PFSK-1 (cell line): ENCODE results near the gene SNAPC1.

ENCODE experiments used
- FOXP2 ChIP-seq: optimal IDR thresholded peaks from 2 replicates; pipeline ENCODE3; 2011; ENCODE audit warnings: borderline replicate concordance, control low read depth, inconsistent platforms; ENCODE audit not compliant: insufficient read depth; ENCODE audit errors: extremely low read length, extremely low read depth
- POLR2AphosphoS5 ChIP-seq: IDR thresholded peaks from 2 replicates; pipeline ENCODE4 v1.6.1; 2012; ENCODE audit warnings: low read depth, mild to moderate bottlenecking, control low read depth, low read length, moderate library complexity
- REST ChIP-seq, 2 experiments: IDR thresholded peaks; 2 replicates each; pipeline versions ENCODE4 v1.6.1 to v1.8.0; 2011 to 2012; ENCODE audit warnings: low read depth in 2 of 2, low read length in 2 of 2, control low read depth in 1 of 2, inconsistent platforms in 1 of 2, mild to moderate bottlenecking in 1 of 2, moderate library complexity in 1 of 2; ENCODE audit not compliant: insufficient read depth in 1 of 2
- SIN3A ChIP-seq: IDR thresholded peaks from 2 replicates; pipeline ENCODE4 v1.6.1; 2012; ENCODE audit warnings: mild to moderate bottlenecking, low read length, moderate library complexity, borderline replicate concordance; ENCODE audit not compliant: insufficient read depth
- TAF1 ChIP-seq: IDR thresholded peaks from 2 replicates; pipeline ENCODE4 v1.6.1; 2012; ENCODE audit warnings: low read length, control low read depth, borderline replicate concordance; ENCODE audit not compliant: insufficient read depth

SNAPC1 gene

GRCh38 chr14:61752626-61753025, 9.6 kb upstream of the SNAPC1 start:
- TF ChIP-seq FOXP2, result no peak
- no peak for TF ChIP-seq POLR2AphosphoS5
- TF ChIP-seq TAF1, result no peak
- TF ChIP-seq SIN3A, result no peak
- TF ChIP-seq REST (IDR thresholded peaks at IDR 0.05; ENCODE audit: insufficient read depth in 1 of 2, low read depth in 2 of 2, low read length in 2 of 2), result no peak

DNA sequence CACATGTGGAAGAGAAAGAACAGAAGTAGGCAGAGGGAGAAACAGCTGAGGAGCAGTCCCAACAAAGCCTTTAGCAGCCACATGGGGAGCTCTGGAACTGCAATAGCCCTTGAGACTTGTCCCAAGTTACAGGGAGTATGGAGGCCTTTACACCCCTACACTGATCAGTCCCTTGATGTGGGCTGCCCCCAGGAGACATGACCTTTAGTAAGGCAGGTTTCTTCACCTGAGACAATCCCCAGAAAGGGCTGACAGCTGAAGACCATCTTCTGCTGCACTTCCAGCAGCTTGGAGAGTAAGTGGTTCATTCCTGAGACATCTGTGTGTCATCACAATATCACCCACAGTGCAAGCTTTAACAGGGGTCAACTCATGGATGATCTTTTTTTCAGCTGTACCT, 8.6 kb upstream of the SNAPC1 start:
- TF ChIP-seq POLR2AphosphoS5, result no peak
- TF ChIP-seq SIN3A, result no peak
- no peak for TF ChIP-seq TAF1
- TF ChIP-seq FOXP2, result no peak
- no peak for TF ChIP-seq REST (IDR thresholded peaks at IDR 0.05; ENCODE audit: insufficient read depth in 1 of 2, low read depth in 2 of 2, low read length in 2 of 2)

DNA sequence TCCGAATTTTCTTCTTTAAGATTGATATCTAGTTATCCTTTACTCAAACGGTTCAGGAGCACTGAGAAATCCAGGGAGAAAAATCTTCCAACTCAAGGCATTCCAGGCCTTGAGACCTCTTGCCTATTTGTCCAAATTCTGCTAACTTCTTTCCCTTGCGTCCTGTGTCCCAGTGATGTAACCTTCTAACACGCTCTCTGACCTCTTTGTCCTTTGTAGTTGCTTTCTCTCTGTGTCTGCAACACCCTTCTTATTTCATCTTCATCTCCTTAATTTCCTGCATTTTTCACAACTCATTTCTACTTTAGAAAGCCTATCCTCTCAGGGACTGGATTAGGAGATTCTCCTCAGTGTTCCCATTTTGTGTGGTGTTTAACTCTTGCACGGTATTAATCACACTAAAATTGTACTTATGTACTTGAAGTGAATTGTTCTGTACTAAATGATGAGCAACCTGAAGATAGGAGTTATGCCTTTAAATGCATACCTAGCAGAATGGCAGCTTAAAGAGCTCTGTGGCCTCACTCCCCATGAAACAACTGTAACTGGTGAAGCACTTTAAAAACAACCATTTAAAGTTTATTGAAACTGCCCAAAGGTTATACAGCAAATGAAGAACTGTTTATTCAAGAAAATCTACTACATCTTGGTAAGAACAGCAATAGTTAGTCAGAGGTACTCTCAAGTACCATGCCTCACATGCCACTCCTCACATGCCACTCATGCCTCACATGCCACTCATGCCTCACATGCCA, 7.4 kb upstream of the SNAPC1 start:
- no peak for TF ChIP-seq TAF1

GRCh38 chr14:61756135-61756534, 6.1 kb upstream of the SNAPC1 start:
- TF ChIP-seq SIN3A, result no peak
- no peak for TF ChIP-seq REST (IDR thresholded peaks at IDR 0.05; ENCODE audit: insufficient read depth in 1 of 2, low read depth in 2 of 2, low read length in 2 of 2)

DNA sequence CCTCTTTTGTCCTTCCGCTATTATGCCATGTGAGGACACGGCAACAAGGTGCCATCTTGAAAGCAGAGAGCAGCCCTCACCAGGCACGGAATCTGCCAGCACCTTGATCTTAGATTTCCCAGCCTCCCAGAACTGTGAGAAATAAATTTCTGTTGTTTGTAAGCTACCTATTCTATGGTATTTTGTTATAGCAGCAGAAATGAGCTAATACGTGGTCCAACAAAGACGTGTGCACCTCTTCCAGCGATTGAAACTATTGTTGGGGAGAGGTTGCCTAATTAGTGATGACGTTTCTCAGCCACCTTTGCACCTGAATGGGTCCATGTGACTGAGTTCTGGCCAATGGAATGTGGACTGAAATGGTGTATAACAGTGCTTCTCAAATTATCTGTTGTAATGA, 2.3 kb upstream of the SNAPC1 start:
- no peak for TF ChIP-seq SIN3A

GRCh38 chr14:61761557-61761956, 663 bp upstream of the SNAPC1 start:
- TF ChIP-seq POLR2AphosphoS5 (no peak), REST (IDR thresholded peaks at IDR 0.05; ENCODE audit: insufficient read depth in 1 of 2, low read depth in 2 of 2, low read length in 2 of 2) (no peak), FOXP2 (no peak), TAF1 (no peak), SIN3A (no peak)
